Left ventricle myocardium inferior (tissue), 1 donor: ENCODE data around the gene CDH8. TPM values are rescaled to one million over a fixed set of nuclear protein-coding genes. Genes with fewer than 3 reads are reported as not detected.

Experiments
- DNase-seq: peaks from one replicate; pipeline ENCODE4 v3.0.0-alpha.2; 2020
- H3K27ac ChIP-seq: fragments of 200-600 bp; replicated peaks from 2 replicates; pipeline ENCODE4 v1.8.0; 2021
- H3K27me3 ChIP-seq: fragments of 200-600 bp; 2 replicates; pipeline ENCODE4 v1.8.0; 2021; ENCODE audit warnings: low read depth
- H3K36me3 ChIP-seq: fragments of 200-600 bp; 2 replicates; pipeline ENCODE4 v1.8.0; 2021
- H3K4me1 ChIP-seq: fragments of 200-600 bp; 2 replicates; pipeline ENCODE4 v1.8.0; 2021
- H3K4me3 ChIP-seq: fragments of 200-600 bp; 2 replicates; pipeline ENCODE4 v1.8.0; 2021; ENCODE audit warnings: mild to moderate bottlenecking, moderate library complexity
- H3K9me3 ChIP-seq: fragments of 200-600 bp; replicated peaks from 2 replicates; pipeline ENCODE4 v1.8.0; 2021
- CTCF ChIP-seq: fragments of 200-600 bp; IDR thresholded peaks from 2 replicates; pipeline ENCODE4 v1.8.0; 2021; ENCODE audit warnings: antibody characterized with exemption, mild to moderate bottlenecking, borderline replicate concordance
- intact Hi-C: fragments of 100-400 bp; cut with micrococcal nuclease; formaldehyde crosslinking; loops from one replicate; pipeline ENCODE4 v1.11.0; 2022
- total RNA-seq: library from RNA; stranded (reverse); fragmentation: NEBNext Ultra II Directional; extraction: Animal tissue kit (Norgen Biotek cat#: 25700); gene quantifications from one replicate; pipeline ENCODE4 v1.2.1, GENCODE V29; 2021
- donor health status: DM: no; HTN: yes; CAD: no; lungs with severe emphysema.

Gene CDH8
- total RNA-seq, 1 donor from 2014 or later, result 0.14 TPM

GRCh38 chr16:62018301-62019060 is 17.8 kb downstream of the CDH8 start:
- no peaks in the 10 kb centered on the region for H3K4me1 ChIP-seq
- intact Hi-C loops, result loop anchor here (10.0 kb wide), 1 partner anchor 746 kb away; no protein-coding TSS in a partner anchor
- H3K36me3 ChIP-seq, result no peaks in the 10 kb centered on the region
- no peak for TF ChIP-seq CTCF
- H3K27me3 ChIP-seq, result no peaks in the 10 kb centered on the region
- H3K27ac ChIP-seq, result no peak overlapping the region
- H3K9me3 ChIP-seq, result no peaks in the 10 kb centered on the region
- no peak overlapping the region for H3K4me3 ChIP-seq
- no peak for DNase-seq

GRCh38 chr16:62014319-62014923 is 21.8 kb downstream of the CDH8 start:
- intact Hi-C loops, result loop anchor here (10.0 kb wide), 1 partner anchor 750 kb away; no protein-coding TSS in a partner anchor
- DNase-seq, result no peak
- H3K9me3 ChIP-seq, result no peaks in the 10 kb centered on the region
- no peak for TF ChIP-seq CTCF
- no peak overlapping the region for H3K27ac ChIP-seq
- H3K4me1 ChIP-seq, result no peaks in the 10 kb centered on the region
- H3K27me3 ChIP-seq, result no peaks in the 10 kb centered on the region
- H3K36me3 ChIP-seq, result no peaks in the 10 kb centered on the region
- no peak overlapping the region for H3K4me3 ChIP-seq

- Histone ChIP-seq H3K9me3 (no peaks in the 10 kb centered on the region), H3K36me3 (no peaks in the 10 kb centered on the region)
These were observed 26.1 kb downstream of the CDH8 start for GRCh38 chr16:62010186-62010585.

GRCh38 chr16:61998460-61998859 is 37.8 kb downstream of the CDH8 start:
- no peaks in the 10 kb centered on the region for H3K36me3 ChIP-seq
- DNase-seq, result no peak
- no peaks in the 10 kb centered on the region for H3K4me1 ChIP-seq
- no peak for TF ChIP-seq CTCF
- H3K4me3 ChIP-seq, result no peak overlapping the region
- intact Hi-C loops, result no loop called here
- no peak overlapping the region for H3K27ac ChIP-seq
- no peaks in the 10 kb centered on the region for H3K27me3 ChIP-seq
- no peaks in the 10 kb centered on the region for H3K9me3 ChIP-seq

More at GRCh38 chr16:62010186-62010585, 26.1 kb downstream of the CDH8 start:
- Histone ChIP-seq H3K27me3 (no peaks in the 10 kb centered on the region), H3K4me3 (no peak overlapping the region), H3K27ac (no peak overlapping the region), H3K4me1 (no peaks in the 10 kb centered on the region)
- intact Hi-C loops, result loop anchor here (10.0 kb wide), 1 partner anchor 755 kb away; no protein-coding TSS in a partner anchor
- DNase-seq, result no peak
- TF ChIP-seq CTCF, result no peak

- intact Hi-C loops, result no loop called here
- H3K4me3 ChIP-seq, result no peak overlapping the region
- H3K36me3 ChIP-seq, result no peaks in the 10 kb centered on the region
- H3K9me3 ChIP-seq, result no peaks in the 10 kb centered on the region
- no peak for DNase-seq
- no peaks in the 10 kb centered on the region for H3K4me1 ChIP-seq
- TF ChIP-seq CTCF, result no peak
- no peaks in the 10 kb centered on the region for H3K27me3 ChIP-seq
- H3K27ac ChIP-seq, result no peak overlapping the region
These were observed 43.1 kb downstream of the CDH8 start for GRCh38 chr16:61993108-61993507.
